PC-9 (cell line): ENCODE measurements around the gene MCCC2. TPM values are rescaled to one million over a fixed set of nuclear protein-coding genes. Genes with fewer than 3 reads are reported as not detected.
"Not testable (repeated sequence)": the region's sequence is repeated elsewhere in the genome, so short reads cannot be mapped to it uniquely, and the experiment has no call there.

Experiments used
- BruUV-seq: library from RNA; stranded (reverse); fragments of 400-500 nt; replicated peaks from 2 replicates; lab custom pipeline; 2021; lab: Mats Ljungman, UMichigan
- CTCF ChIA-PET: fragments of 300-600 bp; sonication (Branson Sonifier 250); formaldehyde crosslinking; loops from one replicate; lab custom pipeline; 2022; ENCODE audit warnings: antibody characterized with exemption; lab: Charles Lee
- POLR2A ChIA-PET: fragments of 300-600 bp; sonication (Branson Sonifier 250); formaldehyde crosslinking; loops from one replicate; lab custom pipeline; 2022; ENCODE audit warnings: antibody characterized with exemption; ENCODE audit not compliant: unreplicated experiment; lab: Charles Lee
- DNase-seq, 2 experiments: peaks; one replicate each; pipeline versions ENCODE4 v3.0.0 to v3.0.0-alpha.2; 2015 to 2022; ENCODE audit warnings: mixed read lengths in 1 of 2
- H2AFZ ChIP-seq: fragments of 200-600 bp; sonication (generic); 2 replicates; pipeline ENCODE4 v1.8.1; 2017; ENCODE audit warnings: antibody characterized with exemption
- H3F3A ChIP-seq: fragments of 200-600 bp; sonication (generic); 2 replicates; pipeline ENCODE4 v1.8.1; 2017; ENCODE audit warnings: antibody characterized with exemption, mild to moderate bottlenecking, low read depth; ENCODE audit not compliant: insufficient read depth
- H3K27ac ChIP-seq: fragments of 200-600 bp; sonication (generic); 2 replicates; pipeline ENCODE4 v1.6.1; 2016; ENCODE audit warnings: mixed run types
- H3K27me3 ChIP-seq: fragments of 200-600 bp; sonication (generic); 2 replicates; pipeline ENCODE4 v1.6.1; 2016; ENCODE audit warnings: low read depth, mixed run types; ENCODE audit not compliant: insufficient read depth
- H3K36me3 ChIP-seq: fragments of 200-600 bp; sonication (generic); 2 replicates; pipeline ENCODE4 v1.6.1; 2016; ENCODE audit warnings: low read depth, mixed run types
- H3K4me1 ChIP-seq: fragments of 200-600 bp; sonication (generic); replicated peaks from 2 replicates; pipeline ENCODE4 v1.6.1; 2016; ENCODE audit warnings: mixed run types; ENCODE audit not compliant: insufficient read depth
- H3K4me2 ChIP-seq: fragments of 200-600 bp; sonication (generic); 2 replicates; pipeline ENCODE4 v1.6.1; 2017; ENCODE audit warnings: mixed run types
- H3K4me3 ChIP-seq: fragments of 200-600 bp; sonication (generic); 2 replicates; pipeline ENCODE4 v1.6.1; 2016; ENCODE audit warnings: mixed run types
- H3K79me2 ChIP-seq: fragments of 200-600 bp; sonication (generic); 2 replicates; pipeline ENCODE4 v1.6.1; 2017; ENCODE audit warnings: low read depth, mixed run types
- H3K9me2 ChIP-seq: fragments of 200-600 bp; sonication (generic); 2 replicates; pipeline ENCODE4 v1.8.1; 2017; ENCODE audit warnings: mild to moderate bottlenecking; ENCODE audit not compliant: insufficient read depth
- H3K9me3 ChIP-seq: fragments of 200-600 bp; sonication (generic); 2 replicates; pipeline ENCODE4 v1.8.1; 2016; ENCODE audit warnings: low read depth; ENCODE audit not compliant: insufficient read depth
- H4K20me1 ChIP-seq: fragments of 200-600 bp; sonication (generic); 2 replicates; pipeline ENCODE4 v1.8.1; 2017; ENCODE audit not compliant: insufficient read depth
- EZH2 ChIP-seq: fragments of 200-600 bp; sonication (generic); IDR thresholded peaks from 2 replicates; pipeline ENCODE4 v1.8.0; 2017; ENCODE audit warnings: antibody characterized with exemption, low read depth
- intact Hi-C: fragments of 100-400 bp; cut with micrococcal nuclease; formaldehyde crosslinking; loops from one replicate; pipeline ENCODE4 v1.10.0; 2022; ENCODE audit not compliant: unreplicated experiment
- total RNA-seq: library from RNA; stranded (reverse); gene quantifications from 2 replicates; pipeline ENCODE4 v1.2.3, GENCODE V29; 2021
- TF ChIP-seq, protein P1 (sequence below): fragments of 200-600 bp; sonication (generic); conservative IDR thresholded peaks from 2 replicates; pipeline ENCODE4 v1.6.1; 2017; ENCODE audit warnings: mixed run types, antibody characterized with exemption, mild to moderate bottlenecking, moderate library complexity

The MCCC2 gene
- total RNA-seq, 1 experiment from 2014 or later, result 87.0 TPM

DNA sequence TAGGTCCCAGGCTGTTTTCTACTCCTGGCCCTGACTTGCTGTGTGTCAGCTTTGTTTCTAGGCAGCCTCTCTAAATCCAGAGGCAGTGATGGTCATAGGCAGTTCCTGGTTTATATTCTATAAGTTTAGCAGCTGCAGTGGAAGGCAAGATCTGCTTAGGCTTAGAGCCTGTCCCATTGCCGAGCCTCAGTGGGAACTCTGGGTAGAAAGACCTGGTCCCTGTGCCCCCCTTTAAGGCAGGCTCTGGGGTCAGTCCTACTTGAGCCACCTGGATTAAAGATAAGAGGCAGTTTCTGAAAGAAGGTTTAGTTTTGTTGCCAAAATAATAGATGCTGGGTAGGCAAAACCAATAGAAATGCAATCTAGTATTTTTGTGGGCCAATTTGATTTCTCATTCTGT, 13.6 kb downstream of the MCCC2 start:
- Histone ChIP-seq H3F3A (peaks cover 36% of the 10 kb centered on the region), H3K36me3 (peaks cover 36% of the 10 kb centered on the region), H4K20me1 (no peaks in the 10 kb centered on the region), H3K4me2 (peak overlapping the region; percentile 75), H3K4me3 (peak overlapping the region; percentile 34; the same call in 1 of the 2 replicates), H3K27me3 (no peaks in the 10 kb centered on the region), H3K27ac (peak overlapping the region; percentile 79), H3K9me2 (no peaks in the 10 kb centered on the region), H2AFZ (no peak overlapping the region), H3K79me2 (peaks cover 11% of the 10 kb centered on the region), H3K4me1 (peaks cover 37% of the 10 kb centered on the region), H3K9me3 (no peaks in the 10 kb centered on the region)
- CTCF ChIA-PET, result interaction anchor here (2.4 kb wide), 1 partner anchor 14 kb away, joined by 14 read pairs; the partner anchor contains the start of gene MCCC2
- POLR2A ChIA-PET, result no interaction called here
- TF ChIP-seq EZH2, result no peak
- TF ChIP-seq, protein P1, sequence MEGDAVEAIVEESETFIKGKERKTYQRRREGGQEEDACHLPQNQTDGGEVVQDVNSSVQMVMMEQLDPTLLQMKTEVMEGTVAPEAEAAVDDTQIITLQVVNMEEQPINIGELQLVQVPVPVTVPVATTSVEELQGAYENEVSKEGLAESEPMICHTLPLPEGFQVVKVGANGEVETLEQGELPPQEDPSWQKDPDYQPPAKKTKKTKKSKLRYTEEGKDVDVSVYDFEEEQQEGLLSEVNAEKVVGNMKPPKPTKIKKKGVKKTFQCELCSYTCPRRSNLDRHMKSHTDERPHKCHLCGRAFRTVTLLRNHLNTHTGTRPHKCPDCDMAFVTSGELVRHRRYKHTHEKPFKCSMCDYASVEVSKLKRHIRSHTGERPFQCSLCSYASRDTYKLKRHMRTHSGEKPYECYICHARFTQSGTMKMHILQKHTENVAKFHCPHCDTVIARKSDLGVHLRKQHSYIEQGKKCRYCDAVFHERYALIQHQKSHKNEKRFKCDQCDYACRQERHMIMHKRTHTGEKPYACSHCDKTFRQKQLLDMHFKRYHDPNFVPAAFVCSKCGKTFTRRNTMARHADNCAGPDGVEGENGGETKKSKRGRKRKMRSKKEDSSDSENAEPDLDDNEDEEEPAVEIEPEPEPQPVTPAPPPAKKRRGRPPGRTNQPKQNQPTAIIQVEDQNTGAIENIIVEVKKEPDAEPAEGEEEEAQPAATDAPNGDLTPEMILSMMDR, result no peak
- no peak for DNase-seq
- intact Hi-C loops, result loop anchor here (2.0 kb wide), 2 partner anchors 14 to 118 kb away; partner anchors contain the start of gene MCCC2
- BruUV-seq, result no TSS peak

DNA sequence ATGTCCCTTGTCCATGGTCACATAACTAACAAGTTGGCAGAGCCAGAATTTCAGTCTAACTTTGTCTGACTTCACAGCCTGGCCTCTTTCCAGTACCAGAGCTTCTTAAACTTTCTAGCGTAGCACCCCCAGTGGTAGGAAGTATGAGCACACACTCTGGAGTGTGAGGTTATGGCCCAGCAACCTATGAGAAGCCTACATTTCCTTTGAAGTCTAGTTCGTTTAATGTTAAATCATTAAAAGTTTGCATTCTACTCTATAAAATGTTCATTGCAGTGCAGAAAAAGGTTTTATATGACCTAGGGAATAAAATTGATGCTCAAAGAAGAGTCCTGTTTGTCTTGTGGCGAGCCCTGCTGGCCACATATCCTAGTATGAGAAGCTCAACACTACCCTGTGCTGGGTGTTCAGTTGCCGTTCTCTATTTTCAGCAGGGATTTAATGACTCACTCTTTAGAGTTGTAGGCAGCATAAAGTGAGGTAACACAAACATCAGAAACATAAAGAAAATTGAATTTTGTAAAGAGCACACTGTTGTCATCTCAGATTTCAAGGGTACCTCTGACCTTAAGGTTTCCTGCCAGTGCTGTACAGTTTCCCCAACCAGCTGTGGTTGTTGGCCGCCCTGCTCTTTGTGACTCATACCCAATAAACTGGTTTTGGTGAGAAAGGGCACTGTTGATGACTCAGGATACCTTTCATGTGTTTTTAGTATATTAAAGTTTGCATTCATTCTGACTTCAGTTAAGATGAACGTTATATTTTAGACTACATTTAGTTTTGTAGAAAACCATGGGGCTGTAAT, 14.3 kb downstream of the MCCC2 start:
- POLR2A ChIA-PET, result no interaction called here
- Histone ChIP-seq H3K4me2 (peak overlapping the region; percentile 75), H3K27me3 (no peaks in the 10 kb centered on the region), H3K79me2 (peaks cover 11% of the 10 kb centered on the region), H4K20me1 (no peaks in the 10 kb centered on the region), H2AFZ (no peak overlapping the region), H3F3A (peaks cover 36% of the 10 kb centered on the region), H3K4me3 (peak overlapping the region; percentile 34; the same call in 1 of the 2 replicates), H3K4me1 (peaks cover 37% of the 10 kb centered on the region), H3K9me2 (no peaks in the 10 kb centered on the region), H3K27ac (peak overlapping the region; percentile 79), H3K9me3 (no peaks in the 10 kb centered on the region), H3K36me3 (peaks cover 31% of the 10 kb centered on the region)
- CTCF ChIA-PET, result interaction anchor here (0.6 to 2.4 kb wide), 4 partner anchors 14 to 1522 kb away, joined by 3 to 14 read pairs (median 4); partner anchors contain the start of gene MCCC2
- TF ChIP-seq, protein P1, result peak; percentile 81
- TF ChIP-seq EZH2, result no peak
- intact Hi-C loops, result loop anchor here (2.0 kb wide), 2 partner anchors 15 to 119 kb away; partner anchors contain the start of gene MCCC2
- peak; percentile 79 to 97 for DNase-seq
- no TSS peak for BruUV-seq

DNA sequence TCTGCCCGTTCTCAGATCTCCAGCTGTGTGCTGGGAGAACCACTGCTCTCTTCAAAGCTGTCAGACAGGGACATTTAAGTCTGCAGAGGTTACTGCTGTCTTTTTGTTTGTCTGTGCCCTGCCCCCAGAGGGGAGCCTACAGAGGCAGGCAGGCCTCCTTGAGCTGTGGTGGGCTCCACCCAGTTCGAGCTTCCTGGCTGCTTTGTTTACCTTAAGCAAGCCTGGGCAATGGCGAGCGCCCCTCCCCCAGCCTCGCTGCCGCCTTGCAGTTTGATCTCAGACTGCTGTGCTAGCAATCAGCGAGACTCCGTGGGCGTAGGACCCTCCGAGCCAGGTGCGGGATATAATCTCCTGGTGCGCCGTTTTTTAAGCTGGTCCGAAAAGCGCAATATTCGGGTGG, 22.8 kb downstream of the MCCC2 start:
- H3F3A ChIP-seq, H3K27ac ChIP-seq, POLR2A ChIA-PET, DNase-seq, H3K27me3 ChIP-seq, H2AFZ ChIP-seq, H3K4me2 ChIP-seq, H4K20me1 ChIP-seq, intact Hi-C loops, H3K9me3 ChIP-seq, H3K36me3 ChIP-seq, H3K4me1 ChIP-seq, H3K79me2 ChIP-seq, BruUV-seq, CTCF ChIA-PET, H3K4me3 ChIP-seq, H3K9me2 ChIP-seq: not testable (repeated sequence)
